ENCODE measurements around the gene GID8.

Gene GID8

GRCh38 chr20:62925076-62925419, 12.9 kb upstream of the GID8 start:
- Histone ChIP-seq H3K9me3 (ENCODE audit: control insufficient read depth, low read length) (no peaks in the 10 kb centered on the region), H3K36me3 (ENCODE audit: control insufficient read depth, insufficient read depth, low read length, severe bottlenecking) (no peaks in the 10 kb centered on the region), H3K4me3 (ENCODE audit: low read length) (peak overlapping the region; percentile 93), H3K27me3 (replicated peaks; ENCODE audit: control insufficient read depth, insufficient read depth, low read length) (no peaks in the 10 kb centered on the region), H3K9ac (ENCODE audit: low read length) (peak overlapping the region; percentile 99), H3K4me1 (ENCODE audit: control insufficient read depth, insufficient read depth, low read length) (peaks cover 70% of the 10 kb centered on the region)
- DNase-seq (ENCODE audit: low read depth) = no peak

- Histone ChIP-seq H3K27me3 (replicated peaks; ENCODE audit: control insufficient read depth, insufficient read depth, low read length) (no peaks in the 10 kb centered on the region), H3K36me3 (ENCODE audit: control insufficient read depth, insufficient read depth, low read length, severe bottlenecking) (no peaks in the 10 kb centered on the region), H3K4me3 (ENCODE audit: low read length) (peak overlapping the region; percentile 93), H3K9me3 (ENCODE audit: control insufficient read depth, low read length) (no peaks in the 10 kb centered on the region), H3K4me1 (ENCODE audit: control insufficient read depth, insufficient read depth, low read length) (peaks cover 64% of the 10 kb centered on the region), H3K9ac (ENCODE audit: low read length) (peak overlapping the region; percentile 99)
- DNase-seq (ENCODE audit: low read depth) = peak; percentile 66
Observed at GRCh38 chr20:62925420-62926228, 12.3 kb upstream of the GID8 start.

GRCh38 chr20:62926229-62927127, 11.5 kb upstream of the GID8 start, which contains the start of gene DIDO1:
Gene DIDO1, minus strand, starts transcription at chr20:62926505.
- peak; percentile 94 for DNase-seq (ENCODE audit: low read depth)
- H3K4me3 ChIP-seq (ENCODE audit: low read length) = peak within 1 kb of the TSS; percentile 93

GRCh38 chr20:62927128-62927705, 10.7 kb upstream of the GID8 start:
- DNase-seq (ENCODE audit: low read depth) = no peak
- H3K4me1 ChIP-seq (ENCODE audit: control insufficient read depth, insufficient read depth, low read length) = peaks cover 51% of the 10 kb centered on the region
- no peaks in the 10 kb centered on the region for H3K27me3 ChIP-seq (replicated peaks; ENCODE audit: control insufficient read depth, insufficient read depth, low read length)
- peak overlapping the region; percentile 93 for H3K4me3 ChIP-seq (ENCODE audit: low read length)
- H3K9ac ChIP-seq (ENCODE audit: low read length) = peak overlapping the region; percentile 99
- H3K36me3 ChIP-seq (ENCODE audit: control insufficient read depth, insufficient read depth, low read length, severe bottlenecking) = no peaks in the 10 kb centered on the region
- H3K9me3 ChIP-seq (ENCODE audit: control insufficient read depth, low read length) = no peaks in the 10 kb centered on the region

More at GRCh38 chr20:62926229-62927127, 11.5 kb upstream of the GID8 start, which contains the start of gene DIDO1:
- no peaks in the 10 kb centered on the region for H3K36me3 ChIP-seq (ENCODE audit: control insufficient read depth, insufficient read depth, low read length, severe bottlenecking)
- H3K27me3 ChIP-seq (replicated peaks; ENCODE audit: control insufficient read depth, insufficient read depth, low read length) = no peaks in the 10 kb centered on the region
- peaks cover 55% of the 10 kb centered on the region for H3K4me1 ChIP-seq (ENCODE audit: control insufficient read depth, insufficient read depth, low read length)
- no peaks in the 10 kb centered on the region for H3K9me3 ChIP-seq (ENCODE audit: control insufficient read depth, low read length)
- peak within 1 kb of the TSS; percentile 99 for H3K9ac ChIP-seq (ENCODE audit: low read length)

GRCh38 chr20:62928246-62928939, 9.6 kb upstream of the GID8 start:
- DNase-seq (ENCODE audit: low read depth) = no peak
- Histone ChIP-seq H3K27me3 (replicated peaks; ENCODE audit: control insufficient read depth, insufficient read depth, low read length) (no peaks in the 10 kb centered on the region), H3K9ac (ENCODE audit: low read length) (peak overlapping the region; percentile 88), H3K9me3 (ENCODE audit: control insufficient read depth, low read length) (no peaks in the 10 kb centered on the region), H3K36me3 (ENCODE audit: control insufficient read depth, insufficient read depth, low read length, severe bottlenecking) (no peaks in the 10 kb centered on the region), H3K4me3 (ENCODE audit: low read length) (peak overlapping the region; percentile 85), H3K4me1 (ENCODE audit: control insufficient read depth, insufficient read depth, low read length) (peaks cover 41% of the 10 kb centered on the region)

DNA sequence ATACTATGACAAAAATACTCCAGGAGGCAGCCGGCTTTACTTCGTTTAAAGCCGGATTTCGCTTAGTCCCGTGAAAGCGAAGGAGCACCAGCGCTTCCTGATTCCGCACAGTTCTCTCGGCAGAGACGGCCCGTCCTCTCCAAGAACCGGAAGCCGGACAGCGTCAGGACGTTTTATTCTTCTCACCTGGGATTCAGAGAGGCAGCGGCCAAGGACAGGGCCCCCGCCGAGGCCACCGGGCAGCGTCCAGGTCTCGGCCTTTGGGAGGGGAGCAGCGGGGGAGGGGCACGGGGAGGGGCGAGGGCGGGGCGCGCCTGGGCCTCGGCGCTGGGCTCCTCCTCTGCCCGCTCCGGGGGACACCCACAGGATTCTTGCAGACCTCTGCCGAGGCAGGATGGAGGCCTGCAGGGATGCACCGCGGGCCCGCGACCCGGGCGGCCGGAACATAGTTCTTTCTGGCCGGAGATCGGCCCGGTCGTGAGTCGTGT, 8.9 kb upstream of the GID8 start:
- Histone ChIP-seq H3K9ac (ENCODE audit: low read length) (peak overlapping the region; percentile 88), H3K9me3 (ENCODE audit: control insufficient read depth, low read length) (no peaks in the 10 kb centered on the region), H3K4me1 (ENCODE audit: control insufficient read depth, insufficient read depth, low read length) (peaks cover 34% of the 10 kb centered on the region), H3K36me3 (ENCODE audit: control insufficient read depth, insufficient read depth, low read length, severe bottlenecking) (no peaks in the 10 kb centered on the region), H3K27me3 (replicated peaks; ENCODE audit: control insufficient read depth, insufficient read depth, low read length) (no peaks in the 10 kb centered on the region), H3K4me3 (ENCODE audit: low read length) (peak overlapping the region; percentile 85)
- DNase-seq (ENCODE audit: low read depth) = peak; percentile 83

DNA sequence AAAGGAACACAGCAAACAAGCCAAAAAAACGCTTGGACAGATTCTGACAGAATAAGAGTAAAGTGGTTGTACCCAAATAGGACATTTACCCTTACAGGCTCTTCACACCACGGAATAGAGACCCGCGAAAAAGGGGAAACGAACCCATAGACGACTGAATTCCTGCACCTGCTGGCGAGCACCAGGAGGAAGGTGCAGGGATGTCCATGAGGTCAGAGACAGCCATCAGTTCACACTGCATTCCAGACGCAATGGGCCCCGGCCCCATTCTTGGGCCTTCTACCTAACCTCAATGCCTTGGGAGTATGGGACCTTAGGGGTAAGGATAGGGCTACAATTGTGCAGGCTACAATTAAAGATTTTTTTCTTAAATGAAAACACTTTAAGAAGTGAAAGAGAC, 6.5 kb upstream of the GID8 start:
- H3K4me3 ChIP-seq (ENCODE audit: low read length) = no peak overlapping the region
- no peaks in the 10 kb centered on the region for H3K27me3 ChIP-seq (replicated peaks; ENCODE audit: control insufficient read depth, insufficient read depth, low read length)
- H3K4me1 ChIP-seq (ENCODE audit: control insufficient read depth, insufficient read depth, low read length) = peaks cover 34% of the 10 kb centered on the region
- DNase-seq (ENCODE audit: low read depth) = no peak
- H3K9ac ChIP-seq (ENCODE audit: low read length) = no peak overlapping the region
- H3K9me3 ChIP-seq (ENCODE audit: control insufficient read depth, low read length) = no peaks in the 10 kb centered on the region
- no peaks in the 10 kb centered on the region for H3K36me3 ChIP-seq (ENCODE audit: control insufficient read depth, insufficient read depth, low read length, severe bottlenecking)

DNA sequence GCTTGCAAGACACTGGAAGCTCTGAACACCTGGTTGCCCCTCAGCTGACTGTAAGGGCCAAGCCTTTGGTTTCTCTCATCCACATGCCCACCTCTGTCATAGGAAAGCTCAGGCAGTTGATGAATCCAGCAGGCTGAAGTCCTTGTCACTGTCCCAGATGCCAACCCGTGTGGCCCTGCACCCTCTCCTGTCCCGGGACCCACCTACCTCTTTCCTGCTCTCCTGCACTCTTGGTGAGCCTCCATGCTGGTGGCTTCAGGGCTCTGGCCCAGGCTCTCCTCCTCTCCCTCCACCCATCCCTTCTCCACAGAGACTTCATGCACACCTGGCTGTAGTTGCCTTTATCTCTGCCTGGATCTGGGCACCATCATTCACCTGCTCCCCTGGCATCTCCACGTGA, 4.0 kb upstream of the GID8 start:
- Histone ChIP-seq H3K36me3 (ENCODE audit: control insufficient read depth, insufficient read depth, low read length, severe bottlenecking) (no peaks in the 10 kb centered on the region), H3K4me3 (ENCODE audit: low read length) (no peak overlapping the region), H3K4me1 (ENCODE audit: control insufficient read depth, insufficient read depth, low read length) (peaks cover 11% of the 10 kb centered on the region), H3K27me3 (replicated peaks; ENCODE audit: control insufficient read depth, insufficient read depth, low read length) (no peaks in the 10 kb centered on the region), H3K9me3 (ENCODE audit: control insufficient read depth, low read length) (no peaks in the 10 kb centered on the region), H3K9ac (ENCODE audit: low read length) (no peak overlapping the region)
- DNase-seq (ENCODE audit: low read depth) = no peak

DNA sequence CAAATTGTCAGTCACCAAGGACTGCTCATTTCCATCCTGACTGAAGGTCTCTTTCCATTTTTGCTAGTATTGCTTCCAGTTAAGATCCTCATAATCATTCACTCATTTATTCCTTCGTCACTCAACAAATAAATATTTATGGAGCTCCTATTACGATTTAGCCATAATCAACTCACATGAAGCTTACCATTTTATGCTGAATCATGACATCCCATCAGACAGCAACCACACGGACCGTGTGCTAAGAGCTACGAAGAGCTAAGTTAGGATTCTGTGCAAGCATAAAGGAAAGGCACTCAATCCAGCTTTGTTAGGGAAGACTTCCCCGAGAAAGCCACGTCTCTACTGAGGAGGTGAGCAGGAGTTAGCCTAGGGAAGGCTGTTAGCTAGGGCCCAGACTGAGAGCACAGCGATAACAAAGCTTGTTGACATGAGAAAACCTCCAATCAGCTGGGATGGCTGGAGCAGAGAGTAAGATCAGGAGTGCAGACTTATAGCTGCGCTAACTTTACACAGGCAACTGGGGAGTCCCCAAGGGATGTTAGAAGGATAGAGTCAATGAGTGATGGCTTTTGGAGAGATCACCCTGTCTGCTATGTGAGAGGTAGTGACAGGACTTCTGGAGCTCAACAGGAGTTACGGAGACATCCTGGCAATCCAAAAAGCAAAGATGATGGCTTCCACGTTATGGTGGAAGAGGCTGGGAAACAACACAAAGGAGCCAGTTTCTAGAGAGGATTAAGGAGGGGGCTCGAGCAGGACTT, 2.6 kb upstream of the GID8 start:
- Histone ChIP-seq H3K9me3 (ENCODE audit: control insufficient read depth, low read length) (no peaks in the 10 kb centered on the region), H3K27me3 (replicated peaks; ENCODE audit: control insufficient read depth, insufficient read depth, low read length) (no peaks in the 10 kb centered on the region), H3K4me1 (ENCODE audit: control insufficient read depth, insufficient read depth, low read length) (peaks cover 20% of the 10 kb centered on the region), H3K9ac (ENCODE audit: low read length) (no peak overlapping the region), H3K4me3 (ENCODE audit: low read length) (peak overlapping the region; percentile 90), H3K36me3 (ENCODE audit: control insufficient read depth, insufficient read depth, low read length, severe bottlenecking) (no peaks in the 10 kb centered on the region)
- DNase-seq (ENCODE audit: low read depth) = no peak

- Histone ChIP-seq H3K4me1 (ENCODE audit: control insufficient read depth, insufficient read depth, low read length) (peaks cover 23% of the 10 kb centered on the region), H3K36me3 (ENCODE audit: control insufficient read depth, insufficient read depth, low read length, severe bottlenecking) (no peaks in the 10 kb centered on the region), H3K4me3 (ENCODE audit: low read length) (peak overlapping the region; percentile 90), H3K9me3 (ENCODE audit: control insufficient read depth, low read length) (no peaks in the 10 kb centered on the region), H3K27me3 (replicated peaks; ENCODE audit: control insufficient read depth, insufficient read depth, low read length) (no peaks in the 10 kb centered on the region), H3K9ac (ENCODE audit: low read length) (no peak overlapping the region)
- no peak for DNase-seq (ENCODE audit: low read depth)
Observed at GRCh38 chr20:62935968-62936585, 1.9 kb upstream of the GID8 start.

All from adipocyte (in vitro differentiated cells).